Neuronal stem cell (in vitro differentiated cells): Measurements from ENCODE around the gene SSBP4.

Experiments used
- DNase-seq: peaks from one replicate; pipeline ENCODE4 v3.0.0-alpha.2; 2013; ENCODE audit warnings: low spot score
- H2AFZ ChIP-seq: one replicate; pipeline ENCODE4 v1.6.1; 2013; ENCODE audit warnings: mild to moderate bottlenecking, low read length, inconsistent platforms
- H2AK5ac ChIP-seq: 2 replicates; pipeline ENCODE4 v1.6.1; 2013; ENCODE audit warnings: low read depth, mild to moderate bottlenecking, inconsistent platforms, low read length, moderate library complexity, mixed read lengths
- H2BK120ac ChIP-seq: 2 replicates; pipeline ENCODE4 v1.6.1; 2013; ENCODE audit warnings: low read depth, mild to moderate bottlenecking, inconsistent platforms, low read length, moderate library complexity, mixed read lengths
- H2BK12ac ChIP-seq: one replicate; pipeline ENCODE4 v1.6.1; 2013; ENCODE audit warnings: low read length, inconsistent platforms
- H2BK15ac ChIP-seq: 2 replicates; pipeline ENCODE4 v1.6.1; 2013; ENCODE audit warnings: mild to moderate bottlenecking, low read length, inconsistent platforms, mixed read lengths
- H2BK5ac ChIP-seq: one replicate; pipeline ENCODE4 v1.6.1; 2013; ENCODE audit warnings: inconsistent platforms, mild to moderate bottlenecking, low read length, moderate library complexity
- H3K14ac ChIP-seq: one replicate; pipeline ENCODE4 v1.6.1; 2013; ENCODE audit warnings: low read length, inconsistent platforms
- H3K18ac ChIP-seq: 2 replicates; pipeline ENCODE4 v1.6.1; 2013; ENCODE audit warnings: low read length, inconsistent platforms
- H3K23ac ChIP-seq: 2 replicates; pipeline ENCODE4 v1.6.1; 2013; ENCODE audit warnings: low read depth, mild to moderate bottlenecking, mixed read lengths, low read length, inconsistent platforms; ENCODE audit not compliant: poor library complexity
- H3K27ac ChIP-seq: replicated peaks from 3 replicates; pipeline ENCODE4 v1.5.1; 2013; ENCODE audit warnings: low read length, inconsistent platforms
- H3K27me3 ChIP-seq, 3 experiments: 2 replicates each; pipeline ENCODE4 v1.6.1; 2013; ENCODE audit warnings: low read length in 3 of 3, mild to moderate bottlenecking in 2 of 3, inconsistent platforms in 1 of 3, low read depth in 1 of 3, mixed read lengths in 1 of 3, moderate library complexity in 1 of 3; ENCODE audit not compliant: control insufficient read depth in 3 of 3, insufficient read depth in 3 of 3
- H3K36me3 ChIP-seq, 2 donors: replicated peaks in 1 of 2; 2 replicates each; pipeline ENCODE4 v1.6.1; 2013; ENCODE audit warnings: low read length in 2 of 2; ENCODE audit not compliant: control insufficient read depth in 2 of 2, insufficient read depth in 2 of 2
- H3K4ac ChIP-seq: 2 replicates; pipeline ENCODE4 v1.6.1; 2013; ENCODE audit warnings: inconsistent platforms, mild to moderate bottlenecking, low read length, moderate library complexity
- H3K4me1 ChIP-seq, 2 donors: 1 replicate in 1 of 2; 2 replicates in 1 of 2; pipeline ENCODE4 v1.6.1; 2013; ENCODE audit warnings: low read length in 2 of 2, low read depth in 1 of 2; ENCODE audit not compliant: control insufficient read depth in 2 of 2, insufficient read depth in 1 of 2
- H3K4me2 ChIP-seq: one replicate; pipeline ENCODE4 v1.6.1; 2013; ENCODE audit warnings: mild to moderate bottlenecking, low read length, inconsistent platforms; ENCODE audit not compliant: insufficient read depth, poor library complexity, severe bottlenecking
- H3K4me3 ChIP-seq, 2 donors: 2 replicates each; pipeline ENCODE4 v1.5.1; 2013; ENCODE audit warnings: low read length in 2 of 2, mild to moderate bottlenecking in 2 of 2, inconsistent platforms in 1 of 2, moderate library complexity in 1 of 2
- H3K79me1 ChIP-seq: one replicate; pipeline ENCODE4 v1.6.1; 2013; ENCODE audit warnings: low read depth, mild to moderate bottlenecking, inconsistent platforms, low read length, moderate library complexity
- H3K9ac ChIP-seq: one replicate; pipeline ENCODE4 v1.6.1; 2013; ENCODE audit warnings: mild to moderate bottlenecking, low read depth, low read length, inconsistent platforms; ENCODE audit not compliant: poor library complexity
- H3K9me3 ChIP-seq, 2 donors: replicated peaks in 1 of 2; 2 replicates each; pipeline versions ENCODE3 to v1.6.1; 2013; ENCODE audit warnings: low read length in 2 of 2, mild to moderate bottlenecking in 2 of 2, inconsistent platforms in 1 of 2, low read depth in 1 of 2, mixed read lengths in 1 of 2, moderate library complexity in 1 of 2; ENCODE audit not compliant: control insufficient read depth in 2 of 2, insufficient read depth in 1 of 2
- H4K8ac ChIP-seq: one replicate; pipeline ENCODE4 v1.6.1; 2013; ENCODE audit warnings: low read depth, mild to moderate bottlenecking, inconsistent platforms, low read length, moderate library complexity
- H4K91ac ChIP-seq: one replicate; pipeline ENCODE4 v1.6.1; 2013; ENCODE audit warnings: low read length, low read depth, mild to moderate bottlenecking, inconsistent platforms; ENCODE audit not compliant: poor library complexity
- WGBS, 2 donors: extraction: QIAGEN DNeasy Blood & Tissue Kit; methylation state at CpG; one replicate each; pipeline ENCODE4 v1.1.7; 2013; ENCODE audit warnings: missing lambda C conversion rate in 2 of 2, mixed read lengths in 1 of 2; ENCODE audit not compliant: insufficient read length in 2 of 2, insufficient replicate concordance in 1 of 2; ENCODE audit errors: extremely low coverage in 2 of 2; 5-methylcytosine and 5-hydroxymethylcytosine counted together

Gene SSBP4

GRCh38 chr19:18420930-18421329 lies 1.7 kb downstream of the SSBP4 start:
- WGBS, 2 donors: no CpG with 5 or more reads among the region's 2 CpGs
- H3K27ac ChIP-seq: no peak overlapping the region
- no peak overlapping the region for H2BK15ac ChIP-seq
- H4K91ac ChIP-seq: peak overlapping the region; percentile 43
- no peak overlapping the region for H3K4ac ChIP-seq
- peak overlapping the region; percentile 36 for H2AK5ac ChIP-seq
- peaks cover 14% of the 10 kb centered on the region for H3K79me1 ChIP-seq
- peaks cover 36 to 64% of the 10 kb centered on the region in 2 donors for H3K4me1 ChIP-seq
- no peak for DNase-seq
- H3K18ac ChIP-seq: no peak overlapping the region
- H3K4me2 ChIP-seq: no peak overlapping the region
- no peak overlapping the region for H2BK12ac ChIP-seq
- H4K8ac ChIP-seq: no peak overlapping the region
- no peak overlapping the region for H2AFZ ChIP-seq
- no peak overlapping the region for H3K14ac ChIP-seq
- H2BK120ac ChIP-seq: no peak overlapping the region
- peaks cover 0 to 15% of the 10 kb centered on the region in 2 donors for H3K36me3 ChIP-seq
- no peak overlapping the region for H2BK5ac ChIP-seq
- peaks cover 0 to 20% (median 0%) of the 10 kb centered on the region in 3 experiments for H3K27me3 ChIP-seq
- peak overlapping the region in 1 of 2 donors; percentile 83 for H3K4me3 ChIP-seq
- H3K9ac ChIP-seq: no peak overlapping the region
- H3K23ac ChIP-seq: peak overlapping the region; percentile 37
- H3K9me3 ChIP-seq: peaks cover 0 to 2% of the 10 kb centered on the region in 2 donors

- Histone ChIP-seq H3K14ac (no peak overlapping the region), H3K79me1 (peaks cover 15% of the 10 kb centered on the region), H2BK15ac (no peak overlapping the region), H3K4me1 (peaks cover 36 to 62% of the 10 kb centered on the region in 2 donors), H3K4me3 (peak overlapping the region in 1 of 2 donors; percentile 0), H3K23ac (peak overlapping the region; percentile 37), H2BK120ac (no peak overlapping the region), H3K27ac (no peak overlapping the region), H3K36me3 (peaks cover 0 to 15% of the 10 kb centered on the region in 2 donors), H3K9ac (peak overlapping the region; percentile 7), H4K8ac (no peak overlapping the region), H3K4ac (no peak overlapping the region), H4K91ac (no peak overlapping the region), H2AK5ac (peak overlapping the region; percentile 36), H2BK5ac (no peak overlapping the region), H2AFZ (no peak overlapping the region), H3K18ac (no peak overlapping the region), H3K9me3 (peaks cover 0 to 2% of the 10 kb centered on the region in 2 donors), H3K4me2 (no peak overlapping the region), H2BK12ac (no peak overlapping the region), H3K27me3 (peaks cover 0 to 20% (median 0%) of the 10 kb centered on the region in 3 experiments)
- no CpG with 5 or more reads among the region's 12 CpGs for WGBS, 2 donors
- no peak for DNase-seq
Measured at GRCh38 chr19:18421371-18421959, 2.3 kb downstream of the SSBP4 start.

- Histone ChIP-seq H3K9me3 (peaks cover 0 to 2% of the 10 kb centered on the region in 2 donors), H3K18ac (no peak overlapping the region), H3K27me3 (peaks cover 0 to 20% (median 0%) of the 10 kb centered on the region in 3 experiments), H3K23ac (no peak overlapping the region), H3K4ac (no peak overlapping the region), H3K4me2 (no peak overlapping the region), H3K14ac (no peak overlapping the region), H3K27ac (no peak overlapping the region), H4K91ac (no peak overlapping the region), H4K8ac (no peak overlapping the region), H3K79me1 (peaks cover 19% of the 10 kb centered on the region), H2BK120ac (no peak overlapping the region), H2AK5ac (peak overlapping the region; percentile 83), H2BK5ac (peak overlapping the region; percentile 35), H3K36me3 (peaks cover 0 to 22% of the 10 kb centered on the region in 2 donors), H2BK15ac (no peak overlapping the region), H2AFZ (no peak overlapping the region), H3K4me3 (no peak overlapping the region), H2BK12ac (no peak overlapping the region), H3K9ac (peak overlapping the region; percentile 63), H3K4me1 (peaks cover 30 to 60% of the 10 kb centered on the region in 2 donors)
- DNase-seq: no peak
- no CpG with 5 or more reads among the region's 14 CpGs for WGBS, 2 donors
Measured at GRCh38 chr19:18422530-18423191, 3.5 kb downstream of the SSBP4 start.

GRCh38 chr19:18423258-18424020 lies 4.2 kb downstream of the SSBP4 start:
- no CpG with 5 or more reads among the region's 21 CpGs for WGBS, 2 donors
- Histone ChIP-seq H3K14ac (no peak overlapping the region), H2BK12ac (no peak overlapping the region)

More at GRCh38 chr19:18423258-18424020, 4.2 kb downstream of the SSBP4 start:
- peak overlapping the region; percentile 80 for H2AK5ac ChIP-seq
- H2BK120ac ChIP-seq: no peak overlapping the region
- H3K4ac ChIP-seq: no peak overlapping the region
- no peak overlapping the region for H2AFZ ChIP-seq
- peaks cover 0 to 12% (median 0%) of the 10 kb centered on the region in 3 experiments for H3K27me3 ChIP-seq
- H2BK15ac ChIP-seq: no peak overlapping the region
- no peak overlapping the region for H3K23ac ChIP-seq
- H3K4me3 ChIP-seq: no peak overlapping the region
- peak overlapping the region; percentile 63 for H3K9ac ChIP-seq
- DNase-seq: no peak
- peaks cover 0 to 22% of the 10 kb centered on the region in 2 donors for H3K36me3 ChIP-seq
- H2BK5ac ChIP-seq: peak overlapping the region; percentile 35
- no peaks in the 10 kb centered on the region for H3K9me3 ChIP-seq
- H3K27ac ChIP-seq: no peak overlapping the region
- H3K18ac ChIP-seq: peak overlapping the region; percentile 5
- no peak overlapping the region for H4K8ac ChIP-seq
- no peak overlapping the region for H4K91ac ChIP-seq
- H3K4me2 ChIP-seq: no peak overlapping the region
- peaks cover 29 to 59% of the 10 kb centered on the region in 2 donors for H3K4me1 ChIP-seq
- H3K79me1 ChIP-seq: peaks cover 19% of the 10 kb centered on the region
